ENCODE data around the gene KCNMA1.

KCNMA1 gene

DNA sequence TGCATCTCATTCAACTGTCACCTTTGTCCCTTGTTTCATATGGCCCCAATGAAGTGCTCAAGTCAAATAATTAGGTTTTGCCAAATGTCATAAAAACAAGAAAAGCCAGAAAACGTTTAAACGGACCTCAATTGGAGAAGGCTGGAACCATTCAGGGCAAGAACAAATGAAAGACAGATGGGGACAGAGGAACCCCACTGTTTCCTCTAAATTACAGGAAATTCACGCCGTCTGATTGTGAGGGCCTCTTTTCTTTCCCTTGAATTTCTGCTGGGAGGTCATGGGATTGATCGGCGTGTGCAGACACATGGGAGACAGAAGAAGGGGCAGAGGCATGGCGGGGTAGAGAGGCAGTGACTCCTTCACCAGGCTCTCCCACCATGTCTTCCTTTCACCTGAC, 656.4 kb downstream of the KCNMA1 start:
- no peak for DNase-seq (ENCODE audit: low spot score)

DNA sequence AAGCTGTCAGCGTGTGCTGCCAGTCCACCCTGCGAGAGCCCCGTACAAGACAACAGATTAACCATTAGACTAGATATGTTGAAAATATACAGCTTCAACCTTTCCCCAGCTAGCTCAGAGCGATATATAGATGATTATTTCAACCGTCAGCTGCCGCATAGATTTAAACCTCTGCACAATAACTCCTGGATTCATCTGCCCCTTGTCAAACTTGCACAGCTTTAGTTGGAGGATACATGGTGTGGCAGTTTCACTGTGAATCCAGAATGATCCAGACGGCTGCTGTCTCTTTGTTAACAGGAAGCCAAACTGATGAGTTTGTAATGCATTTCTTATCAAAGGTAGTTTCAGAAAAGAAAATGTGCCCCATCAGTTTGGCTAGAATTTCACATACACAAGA, 659.7 kb downstream of the KCNMA1 start:
- no peak for DNase-seq (ENCODE audit: low spot score)

DNA sequence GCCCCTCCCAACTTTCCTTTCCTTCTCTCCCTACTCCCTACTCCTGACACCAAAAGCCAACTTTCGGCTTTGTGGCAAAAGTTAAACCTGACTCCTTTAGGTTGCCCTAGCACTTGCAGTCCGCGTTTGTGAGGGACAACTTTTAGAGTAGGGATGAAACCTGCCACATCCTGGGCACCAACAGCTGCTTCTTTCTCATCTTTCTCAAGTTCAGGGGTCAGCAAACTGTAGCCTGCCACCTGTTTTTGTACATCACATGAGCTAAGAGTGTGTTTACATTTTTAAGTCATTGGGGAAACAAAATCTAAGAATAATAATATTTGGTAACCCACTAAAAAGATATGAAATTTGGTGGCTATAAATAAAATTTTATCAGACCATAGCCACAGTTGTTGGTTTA, 660.6 kb downstream of the KCNMA1 start:
- no peak for DNase-seq (ENCODE audit: low spot score)

DNA sequence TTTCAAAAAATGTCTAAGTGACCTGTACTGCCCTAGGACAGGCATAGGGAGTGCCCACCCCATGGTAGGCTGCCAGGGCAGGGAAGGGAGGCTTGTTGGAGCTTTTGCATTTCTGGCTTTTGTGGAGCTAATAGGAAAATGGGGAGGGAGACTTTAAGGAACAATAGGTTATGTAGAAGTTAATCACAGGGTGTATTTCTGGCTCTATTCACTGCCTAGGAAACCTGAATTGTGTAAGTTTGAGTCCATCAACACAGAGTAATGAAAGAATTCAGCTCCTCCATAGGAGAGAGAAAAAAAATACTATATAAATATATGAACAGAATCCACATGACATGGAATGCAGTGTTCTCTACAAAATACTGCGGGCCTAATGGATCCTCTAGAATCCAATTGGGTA, 661.5 kb downstream of the KCNMA1 start:
- DNase-seq (ENCODE audit: low spot score) = no peak

DNA sequence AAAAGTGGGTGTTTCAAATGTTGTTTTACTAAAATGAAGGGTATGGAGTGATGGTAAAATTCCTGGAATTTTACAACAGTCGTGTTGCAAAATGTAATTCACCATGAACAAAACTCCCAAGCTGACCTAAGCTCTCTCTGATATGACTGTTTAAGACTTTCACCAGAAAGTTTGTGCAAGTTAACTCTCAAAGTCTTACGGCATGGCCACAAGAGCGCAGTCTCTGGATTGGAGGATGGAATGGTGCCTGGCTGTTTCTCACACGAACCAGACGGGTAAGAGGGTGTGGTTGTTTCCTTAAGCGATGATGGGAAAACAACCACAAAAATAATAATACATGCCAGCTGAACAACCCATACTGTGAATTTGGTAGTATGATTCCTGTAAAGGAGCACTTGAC, 662.5 kb downstream of the KCNMA1 start:
- no peak for DNase-seq (ENCODE audit: low spot score)

DNA sequence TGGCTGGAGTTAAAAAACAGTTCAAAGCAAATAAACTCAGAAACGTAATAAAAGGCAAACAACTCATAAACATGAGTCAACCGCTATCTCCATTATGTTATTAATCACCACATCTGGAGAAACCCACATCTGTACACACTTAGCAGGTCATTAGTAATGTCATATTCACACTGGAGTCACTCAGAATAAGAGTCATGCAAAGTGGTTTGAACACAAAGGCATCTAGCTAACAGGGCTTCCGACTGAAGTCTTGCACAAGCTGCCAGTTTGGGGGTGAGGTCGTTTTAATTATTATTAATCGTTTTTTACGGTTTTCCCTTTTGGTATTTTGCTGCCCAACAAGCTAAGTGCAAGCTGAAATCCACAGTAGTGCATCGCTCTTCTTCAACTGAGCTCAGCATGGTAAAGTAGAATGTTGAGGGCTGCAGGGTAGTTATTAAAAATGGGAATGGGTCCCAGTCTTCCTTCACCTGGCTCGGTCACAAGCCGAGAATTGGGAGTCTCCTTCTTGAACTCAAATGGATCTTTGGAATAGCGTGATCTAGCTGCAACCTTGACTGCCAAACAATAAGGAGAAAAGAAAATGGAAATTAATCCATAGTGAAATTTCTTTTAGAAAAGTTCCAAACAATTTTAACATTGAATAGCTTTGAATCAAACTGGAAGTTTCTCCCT, 663.5 kb downstream of the KCNMA1 start:
- no peak for DNase-seq (ENCODE audit: low spot score)

DNA sequence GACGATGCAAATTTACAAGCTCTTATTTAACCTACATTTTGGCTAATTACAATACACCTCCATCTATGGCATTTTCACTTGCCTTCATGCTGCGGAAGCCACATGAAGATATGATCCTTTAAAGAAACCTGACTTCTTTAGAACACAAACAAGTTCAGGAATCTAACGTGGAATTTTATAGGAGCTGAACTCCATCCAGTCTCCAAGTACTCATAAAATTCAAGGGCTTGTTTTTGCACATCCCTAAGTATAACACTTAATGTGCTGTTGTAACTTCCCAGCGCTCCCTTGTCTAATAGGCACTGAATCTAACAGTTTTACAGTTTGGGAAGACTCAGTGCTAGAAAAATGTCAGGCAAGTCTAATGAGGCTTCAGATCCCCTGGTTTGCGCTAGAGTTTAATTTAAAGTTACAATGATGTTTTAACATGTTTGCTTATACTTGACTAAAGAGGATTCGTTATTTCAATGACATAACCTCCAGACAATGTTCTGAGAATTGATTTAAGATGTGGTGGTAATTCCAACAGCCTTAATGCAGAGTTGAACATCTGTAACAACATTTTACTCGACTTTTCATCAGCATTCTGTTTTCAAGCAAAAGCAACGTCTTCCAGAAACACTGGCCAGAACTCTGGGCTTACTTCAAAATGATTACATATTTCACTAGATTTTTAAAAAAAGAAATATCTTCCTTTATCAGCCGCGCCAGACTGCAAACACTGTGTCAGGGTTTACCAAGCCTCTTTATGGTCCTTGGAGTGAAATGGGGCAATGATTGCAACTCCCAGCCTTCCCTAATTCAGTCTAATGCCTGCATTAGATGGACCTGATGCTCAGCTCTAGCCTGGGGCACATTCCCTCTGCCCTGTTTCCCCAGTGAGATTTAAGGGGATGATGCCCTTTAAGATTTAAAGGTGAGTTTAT, 664.3 kb downstream of the KCNMA1 start:
- DNase-seq (ENCODE audit: low spot score) = no peak

DNA sequence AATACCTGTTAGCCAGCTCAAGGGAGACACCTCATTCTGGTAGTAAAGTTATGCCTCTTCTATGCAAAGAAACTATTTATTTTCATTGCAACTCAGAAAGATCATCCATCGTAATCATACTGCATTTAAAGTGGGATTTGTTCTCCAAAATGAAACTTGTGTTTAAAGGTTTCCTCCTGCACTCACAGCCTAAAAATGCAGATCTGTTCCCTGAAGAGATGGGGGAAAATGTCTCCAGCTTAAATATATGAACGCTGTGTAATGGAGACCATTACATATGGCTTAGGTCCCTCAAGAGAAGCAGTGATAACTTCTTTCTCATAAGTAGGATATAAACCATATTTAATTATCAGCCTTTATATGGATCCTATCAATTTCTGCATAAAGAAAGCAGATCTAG, 665.1 kb downstream of the KCNMA1 start:
- DNase-seq (ENCODE audit: low spot score) = no peak

DNA sequence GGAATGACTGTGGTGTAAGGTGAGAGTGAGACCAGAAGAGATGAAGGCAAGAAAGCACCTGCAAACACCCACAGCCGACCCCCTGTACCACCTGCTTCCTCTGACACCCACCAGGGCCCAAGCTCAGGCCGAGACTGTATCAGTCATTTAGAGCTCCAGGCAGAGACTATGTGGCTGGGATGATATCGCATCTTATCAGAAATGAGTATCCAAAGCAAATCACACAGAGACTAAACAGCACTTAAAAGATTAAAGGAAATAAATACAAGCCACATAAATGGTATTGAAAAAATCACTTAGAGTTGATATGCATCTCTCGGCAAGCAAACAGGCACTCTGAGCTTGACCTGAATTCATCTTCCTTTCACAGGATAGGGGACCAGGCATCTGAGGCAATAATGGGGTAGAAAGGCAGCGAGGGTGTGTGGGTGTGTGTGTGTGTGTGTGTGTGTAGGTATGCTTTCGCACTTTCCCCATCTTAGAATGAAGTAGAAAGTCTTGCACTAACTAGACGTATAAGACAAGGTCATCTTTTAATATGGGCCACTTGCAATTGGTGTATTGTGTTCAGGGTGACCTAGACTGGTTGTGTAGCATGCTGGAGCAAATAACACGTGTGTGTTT, 665.9 kb downstream of the KCNMA1 start:
- no peak for DNase-seq (ENCODE audit: low spot score)

DNA sequence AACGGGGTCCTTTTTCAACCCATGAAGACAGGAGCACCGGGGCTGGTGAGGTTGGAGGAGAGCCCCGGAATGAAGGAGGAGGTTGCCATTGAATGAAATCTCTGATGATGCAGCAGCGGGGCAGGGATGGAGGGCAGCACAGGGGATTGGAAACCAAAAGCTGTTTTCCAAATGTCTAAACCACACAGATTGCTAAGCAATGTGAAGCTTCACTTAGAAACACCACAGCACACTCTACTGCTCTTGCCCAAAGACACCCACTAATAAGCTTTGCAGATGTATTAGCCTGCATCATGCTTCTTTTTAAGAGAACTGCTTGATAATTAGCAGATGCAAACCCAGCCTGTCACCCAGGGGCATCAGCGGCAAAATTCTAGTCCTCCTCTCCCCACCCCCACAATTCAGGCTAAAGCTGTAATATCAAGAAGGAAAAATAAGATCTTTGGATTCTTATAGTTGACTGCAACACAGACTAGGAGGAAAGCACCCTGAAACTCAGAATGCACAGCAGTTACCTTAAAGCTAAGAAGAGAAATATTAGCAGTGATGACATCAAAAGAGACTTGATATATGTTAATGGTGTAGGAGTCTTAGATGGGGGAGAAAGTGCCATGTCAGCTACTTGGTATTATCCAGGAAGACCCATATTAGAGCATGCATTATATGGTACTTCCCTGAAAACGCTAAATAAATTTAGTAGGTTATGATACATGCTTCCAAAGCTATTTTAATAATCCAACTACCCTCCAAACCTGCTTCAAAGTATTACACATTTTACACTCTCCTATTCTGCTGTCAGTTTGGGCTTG, 666.7 kb downstream of the KCNMA1 start:
- DNase-seq (ENCODE audit: low spot score) = no peak

DNA sequence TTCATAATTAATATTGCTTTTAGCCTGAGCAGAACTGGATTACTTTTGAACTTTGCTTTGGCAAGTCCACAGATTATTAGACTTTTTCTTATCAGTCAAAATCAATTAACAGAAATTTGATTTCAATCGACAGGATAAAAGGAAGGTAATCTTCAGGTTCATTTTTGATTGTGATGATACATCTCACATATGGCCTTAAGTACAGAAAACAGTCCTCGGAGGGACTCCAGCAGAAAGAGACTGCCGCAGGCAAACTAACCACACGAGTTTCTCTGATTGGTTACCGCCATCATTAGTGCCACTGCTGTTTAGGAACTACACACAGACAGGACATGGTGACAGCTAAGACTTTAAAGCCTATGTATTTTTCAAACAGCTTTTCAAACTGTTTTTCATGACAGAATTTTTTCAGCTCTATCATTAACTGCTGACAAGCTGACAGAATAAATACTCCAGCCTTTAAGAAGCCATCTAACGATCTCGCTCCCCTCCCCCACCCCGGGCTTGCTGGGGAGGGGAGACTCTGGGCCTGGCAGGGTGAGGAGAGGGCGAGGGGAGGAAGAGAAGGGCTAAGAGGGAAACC, 668.2 kb downstream of the KCNMA1 start:
- no peak for DNase-seq (ENCODE audit: low spot score)

DNA sequence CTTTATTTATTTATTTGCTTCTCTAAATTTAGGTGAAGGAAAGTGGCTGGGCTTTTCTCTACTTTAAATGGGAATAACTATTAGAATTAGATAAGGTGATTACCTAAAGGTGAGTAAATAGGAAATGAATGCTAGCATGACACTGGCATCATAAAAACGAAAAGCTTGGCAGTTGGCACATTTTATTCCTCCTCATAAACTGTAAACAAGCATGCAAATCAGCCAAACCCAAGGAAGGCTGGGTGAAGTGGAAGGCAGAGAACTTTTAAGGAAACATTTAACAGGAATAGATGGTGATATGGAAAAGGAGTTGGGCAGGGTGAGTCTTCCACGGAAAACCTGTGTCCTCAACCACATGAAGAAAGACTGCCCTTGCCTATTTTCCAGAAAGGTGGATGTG, 669.1 kb downstream of the KCNMA1 start:
- no peak for DNase-seq (ENCODE audit: low spot score)

DNA sequence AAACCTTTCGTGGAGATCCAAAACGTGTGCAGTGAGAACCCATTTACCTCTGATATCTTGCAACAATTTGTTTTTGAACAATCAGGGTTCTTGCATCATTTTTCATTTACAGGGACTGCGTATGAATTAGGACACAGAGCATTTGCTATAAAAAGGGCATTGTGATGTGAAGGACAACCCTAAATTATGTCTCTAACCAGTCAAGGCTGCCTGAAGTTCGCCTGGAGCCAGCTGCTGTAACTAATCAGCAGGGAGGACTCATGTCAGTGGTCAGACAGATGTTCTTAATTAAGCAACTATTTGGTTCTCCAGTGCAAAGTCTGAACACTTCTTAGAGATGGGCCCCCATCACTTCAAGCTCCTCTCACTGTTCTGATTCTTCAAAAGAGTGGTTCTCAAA, 674.8 kb downstream of the KCNMA1 start:
- no peak for DNase-seq (ENCODE audit: low spot score)

DNA sequence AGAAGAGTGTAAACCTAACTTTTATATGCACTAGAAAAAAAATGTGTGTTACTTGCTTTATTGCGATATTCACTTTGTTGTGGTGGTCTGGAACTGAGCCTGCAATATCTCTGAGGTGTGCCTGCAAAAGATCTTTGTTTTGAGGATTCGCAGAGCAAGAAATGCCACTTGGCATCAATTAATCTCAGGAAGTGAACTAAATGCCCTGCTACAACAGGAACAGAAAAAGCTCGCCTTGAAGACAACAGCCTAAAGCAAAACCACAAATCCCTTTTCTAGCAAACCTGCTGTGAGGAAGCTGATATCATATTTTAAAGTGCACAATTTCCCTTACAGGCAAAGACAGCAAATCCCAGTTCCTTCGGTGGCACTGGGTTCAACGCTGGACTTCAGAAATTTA, 675.8 kb downstream of the KCNMA1 start:
- no peak for DNase-seq (ENCODE audit: low spot score)

DNA sequence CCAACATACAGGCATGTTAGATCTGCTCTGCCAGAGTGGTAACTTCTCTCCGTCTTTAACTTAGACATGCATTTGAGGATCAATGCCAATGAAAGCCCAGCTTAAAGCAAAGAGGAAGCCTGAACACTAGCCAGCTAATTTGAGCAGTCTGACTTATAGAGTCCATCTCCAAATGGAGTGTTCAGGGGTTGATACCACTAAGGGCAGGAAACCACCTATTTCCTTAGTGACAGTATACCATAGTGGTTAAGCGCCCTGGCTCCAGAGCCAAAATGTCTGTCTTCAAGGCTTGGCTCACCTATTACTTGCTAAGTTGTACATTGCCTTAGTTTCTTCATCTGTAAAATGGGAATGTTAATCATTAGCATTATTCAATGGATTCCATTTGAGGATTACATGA, 678.5 kb downstream of the KCNMA1 start:
- no peak for DNase-seq (ENCODE audit: low spot score)

DNA sequence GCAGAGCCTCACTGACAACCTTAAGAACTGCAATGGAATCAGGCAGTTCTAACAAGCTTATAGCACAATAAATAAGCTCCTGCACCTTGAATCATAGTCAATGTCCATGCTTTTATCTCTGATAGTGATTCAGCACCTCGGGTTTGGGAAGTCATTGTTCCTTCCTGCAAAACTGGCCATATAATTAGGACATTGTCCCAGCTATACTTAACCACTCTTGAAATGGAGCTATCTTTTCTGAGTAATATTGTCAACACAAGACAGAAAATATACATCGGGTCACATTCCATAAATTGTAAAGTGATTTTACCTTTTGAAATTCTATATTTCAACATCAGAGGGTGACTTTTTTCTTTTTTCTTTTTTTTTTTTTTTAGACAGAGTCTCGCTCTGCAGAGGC, 682.8 kb downstream of the KCNMA1 start:
- no peak for DNase-seq (ENCODE audit: low spot score)

DNA sequence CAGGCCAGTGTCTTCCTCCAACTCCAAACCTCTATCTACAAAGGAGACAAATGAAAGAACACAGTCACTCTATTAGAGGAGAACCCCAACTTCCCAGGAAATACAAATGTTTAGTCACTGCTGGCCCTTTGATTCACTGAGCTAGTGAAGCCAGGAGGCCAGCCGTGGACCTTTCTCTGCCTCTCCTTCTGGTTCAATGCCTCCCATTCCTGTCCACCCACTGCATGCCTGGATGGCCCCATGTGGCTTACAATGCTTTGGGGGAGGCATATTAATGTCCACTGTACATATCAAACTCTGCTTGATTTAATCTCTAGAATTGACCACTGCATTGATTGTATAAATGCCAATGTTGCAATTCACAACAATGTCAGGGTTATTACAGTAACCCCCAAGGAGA, 687.3 kb downstream of the KCNMA1 start:
- DNase-seq (ENCODE audit: low spot score) = no peak

DNA sequence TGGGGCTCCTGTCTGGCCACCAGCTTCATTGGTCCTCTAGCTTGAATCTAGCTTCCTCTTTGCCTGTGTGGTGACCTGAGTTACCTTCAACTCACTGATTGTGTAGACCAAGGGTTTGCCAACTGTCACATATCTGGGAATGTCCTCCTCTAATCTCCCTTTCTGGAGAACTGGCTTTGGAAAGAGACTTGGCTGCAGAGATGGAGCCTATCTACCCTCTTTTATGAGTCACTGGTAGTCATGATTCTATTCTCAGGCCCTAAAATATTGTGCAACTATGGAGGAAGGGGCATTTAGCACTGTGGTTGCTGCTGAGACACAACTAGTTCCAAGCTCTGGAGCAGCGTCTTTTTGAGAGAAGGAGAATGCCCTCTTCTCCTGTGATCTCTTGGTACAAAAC, 691.3 kb downstream of the KCNMA1 start:
- no peak for DNase-seq (ENCODE audit: low spot score)

DNA sequence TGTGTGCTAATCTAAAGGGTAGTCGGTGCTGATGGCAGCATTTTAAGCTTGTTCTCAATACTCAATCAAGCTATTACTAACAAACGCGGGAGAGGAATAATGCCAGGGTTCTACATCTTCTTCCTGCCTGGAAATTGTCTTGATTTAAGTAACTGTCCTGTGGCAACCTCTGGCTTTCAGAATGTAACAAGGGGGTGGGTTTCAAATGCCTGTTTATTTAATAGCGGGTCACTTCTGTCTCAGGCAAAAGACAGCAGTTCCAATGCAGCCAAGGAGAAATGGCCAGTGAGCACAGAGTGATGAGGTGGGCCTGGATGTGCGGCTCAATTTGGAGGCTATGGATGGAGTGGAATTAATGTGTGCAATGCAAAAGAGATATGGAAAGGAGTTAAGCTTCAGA, 692.4 kb downstream of the KCNMA1 start:
- no peak for DNase-seq (ENCODE audit: low spot score)

DNA sequence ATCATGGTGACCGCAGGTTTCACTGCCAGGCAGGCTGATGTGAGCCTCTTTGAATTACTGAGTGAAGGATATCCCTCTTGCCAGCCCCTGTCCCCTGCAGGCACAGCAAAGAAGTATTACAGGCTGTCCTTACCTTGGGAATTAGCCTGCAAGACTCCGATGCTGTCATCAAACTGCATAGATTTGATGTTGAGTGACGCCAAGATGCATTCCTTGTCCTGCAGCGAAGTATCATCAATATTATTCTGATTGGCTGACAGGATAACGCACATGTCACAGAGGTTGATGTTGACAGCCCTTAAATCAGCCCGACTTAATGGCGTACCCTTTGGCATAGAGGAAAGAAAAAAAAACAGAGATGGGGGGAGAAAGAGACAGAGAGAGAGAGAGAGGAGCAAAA, 693.0 kb downstream of the KCNMA1 start:
- DNase-seq (ENCODE audit: low spot score) = no peak

DNA sequence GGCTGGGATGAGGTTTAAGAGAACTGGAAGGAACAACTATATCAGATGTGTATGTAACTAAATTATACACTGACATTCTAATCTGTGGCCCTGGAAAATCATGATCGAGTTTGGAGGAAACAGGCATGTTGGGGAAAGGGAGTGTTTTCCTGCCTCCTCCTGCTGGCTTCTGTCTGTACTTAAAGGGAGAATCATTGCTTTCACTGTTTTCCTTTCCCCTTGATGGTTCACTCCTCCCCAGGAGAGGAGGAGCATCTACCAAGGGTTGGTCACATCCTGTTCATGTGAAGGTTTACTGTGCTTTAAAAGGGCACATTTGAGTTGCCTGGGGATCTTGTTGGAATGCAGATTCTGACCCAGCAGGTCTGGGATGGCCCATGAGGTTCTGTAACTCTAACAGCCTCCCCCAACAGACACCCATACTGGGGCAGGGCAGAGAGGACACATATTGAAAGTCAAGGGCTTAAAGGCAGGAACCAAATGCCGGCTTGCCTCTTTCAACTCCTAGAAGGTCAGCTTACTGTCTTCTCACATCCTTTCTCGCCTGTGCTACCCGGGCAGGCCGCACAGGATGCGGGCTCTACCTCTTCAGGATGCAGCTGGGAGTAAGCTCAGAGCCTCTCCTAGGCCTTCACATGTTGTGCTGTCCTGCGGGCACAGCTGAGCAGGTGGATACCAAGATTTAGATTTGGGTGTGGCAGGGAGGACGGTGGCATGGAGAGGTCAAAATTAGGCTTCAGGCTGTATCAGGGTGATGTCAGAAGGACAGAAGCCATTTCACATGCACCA, 694.8 kb downstream of the KCNMA1 start:
- DNase-seq (ENCODE audit: low spot score) = no peak

Measured in germinal center (tissue), 1 donor.